ENCODE measurements around the gene TARP.
"Not testable (repeated sequence)": the region's sequence is repeated elsewhere in the genome, so short reads cannot be mapped to it uniquely, and the experiment has no call there.

TARP gene

GRCh38 chr7:38296059-38296857 is 22.8 kb upstream of the TARP start:
- no peak for DNase-seq

- DNase-seq: no peak
These were observed 21.5 kb upstream of the TARP start for GRCh38 chr7:38294926-38295325.

DNA sequence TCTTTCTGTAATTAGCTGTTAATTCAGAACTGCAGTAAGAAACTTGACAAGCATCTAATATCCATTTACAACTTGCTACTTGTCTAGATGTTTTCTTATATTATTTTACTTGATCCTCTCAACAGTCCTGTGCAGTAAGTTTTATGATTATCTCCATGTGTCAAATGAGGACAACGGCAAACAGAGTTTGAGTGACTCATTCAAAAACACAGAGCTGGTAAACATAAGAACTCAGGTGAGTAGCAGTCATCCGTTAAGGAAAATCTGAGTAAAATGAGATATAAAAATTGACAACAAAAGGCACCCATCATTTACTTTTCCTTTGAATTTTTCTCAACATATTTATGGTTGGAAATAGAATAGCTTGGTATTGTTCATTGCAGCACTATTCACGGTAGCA is 19.0 kb upstream of the TARP start:
- no peak for DNase-seq

GRCh38 chr7:38291650-38292049 is 18.2 kb upstream of the TARP start:
- no peak for DNase-seq

DNA sequence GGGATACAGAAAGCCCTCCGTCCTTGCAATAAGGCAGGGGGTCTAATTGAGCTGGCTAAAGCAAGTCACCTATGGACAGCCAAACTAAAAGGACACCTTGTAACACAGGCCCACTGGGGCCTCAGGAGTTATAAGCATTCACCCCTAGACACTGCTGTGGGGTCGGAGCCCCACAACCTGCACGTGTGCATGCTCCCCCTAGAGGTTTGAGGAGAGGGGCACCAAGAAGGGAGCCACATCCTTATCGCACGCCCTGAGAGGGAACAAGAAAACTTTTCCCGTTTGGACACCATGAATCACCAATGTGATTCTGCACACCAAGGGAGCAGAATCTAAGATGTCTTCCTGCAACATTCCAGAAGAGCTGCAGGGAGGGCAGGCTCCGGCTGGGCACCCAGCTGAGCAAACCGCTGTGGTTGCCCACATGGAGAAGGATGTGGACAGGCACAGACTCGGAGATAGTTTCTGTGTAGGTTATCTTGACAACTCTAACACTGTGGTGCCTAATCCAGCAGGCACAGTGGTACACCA is 17.7 kb upstream of the TARP start:
- no peak for DNase-seq

DNA sequence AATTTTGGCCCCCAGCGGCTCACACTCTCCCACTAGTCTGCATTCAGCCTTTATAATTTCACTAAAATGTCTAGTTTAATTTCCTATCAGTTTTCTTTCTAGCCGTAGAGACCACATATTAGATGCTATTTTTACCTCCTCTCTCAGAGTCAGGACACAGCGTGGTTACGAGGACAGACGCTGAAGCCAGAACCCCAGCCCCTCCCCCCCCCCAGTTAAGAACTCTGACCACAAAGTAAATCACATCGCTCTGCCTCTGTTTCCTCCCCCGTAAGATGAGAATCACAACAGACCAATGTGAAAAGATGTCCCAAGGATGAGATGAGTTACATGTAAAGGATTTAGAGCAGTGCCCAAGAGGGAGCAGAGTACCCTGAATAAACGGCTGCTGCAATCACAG is 11.1 kb upstream of the TARP start:
- no peak for DNase-seq

- DNase-seq: no peak
These were observed 10.4 kb upstream of the TARP start for GRCh38 chr7:38283809-38284208.

DNA sequence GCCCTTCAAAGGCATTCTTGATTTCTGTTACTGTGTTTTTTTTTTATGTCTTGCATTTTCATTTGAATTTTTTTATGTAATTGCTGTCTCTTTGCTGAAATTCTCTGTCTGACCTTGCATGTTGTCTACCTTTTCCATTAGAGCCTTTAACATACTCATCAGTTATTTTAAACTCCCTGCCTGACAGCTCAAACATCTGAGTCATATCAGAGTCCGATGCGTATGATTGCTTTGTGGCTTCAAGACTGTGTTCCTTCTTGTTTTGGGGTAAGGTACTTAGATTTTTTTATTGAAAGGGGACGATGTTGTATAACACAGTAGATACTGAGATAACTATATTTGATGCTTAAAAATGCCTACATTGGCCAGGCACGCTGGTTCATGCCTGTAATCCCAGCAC is 9.7 kb upstream of the TARP start:
- no peak for DNase-seq

GRCh38 chr7:38282081-38282480 is 8.6 kb upstream of the TARP start:
- no peak for DNase-seq

- no peak for DNase-seq
These were observed 7.8 kb upstream of the TARP start for GRCh38 chr7:38281266-38281665.

DNA sequence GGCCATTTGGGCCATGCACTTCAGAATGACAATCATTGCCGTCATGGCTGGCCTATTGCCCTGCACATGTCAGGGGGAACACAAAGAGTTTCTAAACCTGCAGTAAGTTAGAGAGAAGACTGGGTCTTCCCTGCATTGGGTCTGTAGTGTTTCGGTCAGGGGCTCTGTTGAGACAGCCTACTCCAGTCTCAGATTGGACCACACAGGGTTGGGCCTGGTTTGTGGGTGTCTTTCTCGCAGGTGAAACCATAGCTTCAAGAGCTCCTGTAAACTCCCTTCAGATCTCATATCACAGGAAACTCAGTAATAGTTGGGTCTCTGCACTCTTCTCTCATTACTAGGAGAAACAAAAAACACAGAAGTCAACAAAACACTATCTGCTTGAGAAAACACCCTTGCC is 7.3 kb upstream of the TARP start:
- no peak for DNase-seq

DNA sequence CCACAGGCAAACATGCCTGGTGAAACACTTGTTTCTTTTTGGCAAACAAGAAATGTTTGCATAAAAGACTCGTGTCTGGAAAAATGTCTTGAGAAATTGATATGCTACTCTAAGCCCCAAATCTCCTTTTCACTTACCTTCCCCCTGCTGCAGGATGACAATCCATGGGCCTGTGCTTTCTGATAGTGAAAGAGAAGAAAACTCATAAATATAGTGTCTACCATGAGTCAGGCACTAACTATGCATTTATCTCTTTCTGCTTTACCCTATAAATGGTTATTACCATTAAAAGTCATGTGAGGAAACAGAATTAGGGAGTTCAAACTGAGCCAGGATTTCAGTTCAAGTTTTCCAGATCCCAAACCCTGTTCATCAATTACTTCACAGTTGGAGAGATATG is 6.6 kb upstream of the TARP start:
- DNase-seq: no peak

- DNase-seq: no peak
These were observed 2.9 kb upstream of the TARP start for GRCh38 chr7:38276096-38276877.

DNA sequence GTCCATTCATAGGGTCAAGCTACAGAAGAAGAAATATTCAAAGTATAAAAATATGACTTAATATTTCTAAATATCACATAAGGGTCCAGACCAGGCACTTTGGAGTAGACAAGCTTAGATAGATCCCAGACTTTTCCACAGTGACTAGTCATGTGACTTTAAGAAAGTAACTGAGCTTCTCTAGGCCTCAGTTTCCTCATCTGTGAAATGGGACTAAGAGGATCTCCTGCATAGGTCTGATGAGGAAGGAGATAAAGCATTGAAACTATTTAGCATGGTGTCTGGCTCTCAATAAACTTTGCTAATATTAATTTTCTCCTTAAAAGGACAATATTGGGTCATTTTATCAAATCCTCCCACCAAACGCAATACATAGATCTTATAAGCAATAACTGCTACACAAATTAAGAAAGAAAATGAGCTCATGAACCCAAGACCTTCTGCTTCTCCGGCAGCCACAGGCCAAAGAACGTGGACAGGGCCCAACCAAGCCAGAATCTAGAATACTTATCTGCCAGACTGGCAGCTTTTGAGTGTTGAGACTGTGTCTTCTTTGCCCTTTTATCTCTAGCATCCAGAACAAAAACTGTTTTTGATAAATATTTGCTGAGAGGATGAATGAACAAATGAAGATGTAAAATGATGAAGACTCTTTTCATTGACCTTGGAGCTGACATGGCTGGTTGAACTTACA is 1.6 kb upstream of the TARP start:
- no peak for DNase-seq

- DNase-seq: no peak
These were observed 1.1 kb upstream of the TARP start for GRCh38 chr7:38274486-38274885.

DNA sequence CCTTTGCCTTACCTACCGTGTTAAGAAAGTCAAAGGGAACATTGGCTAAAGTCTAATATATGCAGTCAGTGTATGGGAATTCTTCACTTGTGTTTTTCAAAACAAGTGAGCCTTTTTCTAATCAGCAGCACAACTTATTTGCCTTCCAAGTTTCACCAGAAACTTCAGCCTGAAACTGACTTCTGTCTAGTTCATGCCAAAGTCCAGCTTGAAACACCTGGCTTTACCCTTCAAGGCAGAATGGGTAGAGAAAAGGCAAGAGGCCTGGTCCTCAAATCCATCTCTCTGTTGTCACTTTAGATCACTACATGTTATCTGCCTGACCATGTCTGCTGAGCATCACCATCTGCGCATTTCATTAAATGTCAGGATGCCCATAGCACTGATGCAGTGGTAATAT is 3.0 kb downstream of the TARP start:
- not testable (repeated sequence) for DNase-seq

GRCh38 chr7:38269704-38270346 is 3.6 kb downstream of the TARP start:
- not testable (repeated sequence) for DNase-seq

GRCh38 chr7:38265958-38266357 is 7.5 kb downstream of the TARP start:
- not testable (repeated sequence) for DNase-seq

DNA sequence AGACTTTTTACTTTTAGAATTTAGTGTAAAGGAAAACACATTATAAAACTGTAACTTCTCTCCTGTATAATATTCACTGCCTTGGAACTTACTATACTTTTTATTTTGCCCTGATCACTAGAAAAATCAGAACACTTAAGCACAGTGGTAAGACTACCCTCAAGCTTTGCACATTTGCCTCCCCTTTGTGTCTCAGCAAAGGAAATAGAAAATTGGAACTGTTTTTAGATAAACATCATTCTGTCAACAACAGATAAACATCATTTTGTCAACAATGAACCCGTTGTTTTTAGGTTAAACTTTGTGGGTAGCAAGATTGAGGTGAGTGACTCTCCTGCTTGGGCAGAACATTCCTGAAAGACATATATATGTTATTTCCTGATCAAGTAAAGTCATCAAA is 8.8 kb downstream of the TARP start:
- not testable (repeated sequence) for DNase-seq

- not testable (repeated sequence) for DNase-seq
These were observed 10.2 kb downstream of the TARP start for GRCh38 chr7:38263274-38263673.

- no peak for DNase-seq
These were observed 10.9 kb downstream of the TARP start for GRCh38 chr7:38262545-38262944.

GRCh38 chr7:38262026-38262425 is 11.4 kb downstream of the TARP start:
- DNase-seq: not testable (repeated sequence)

DNA sequence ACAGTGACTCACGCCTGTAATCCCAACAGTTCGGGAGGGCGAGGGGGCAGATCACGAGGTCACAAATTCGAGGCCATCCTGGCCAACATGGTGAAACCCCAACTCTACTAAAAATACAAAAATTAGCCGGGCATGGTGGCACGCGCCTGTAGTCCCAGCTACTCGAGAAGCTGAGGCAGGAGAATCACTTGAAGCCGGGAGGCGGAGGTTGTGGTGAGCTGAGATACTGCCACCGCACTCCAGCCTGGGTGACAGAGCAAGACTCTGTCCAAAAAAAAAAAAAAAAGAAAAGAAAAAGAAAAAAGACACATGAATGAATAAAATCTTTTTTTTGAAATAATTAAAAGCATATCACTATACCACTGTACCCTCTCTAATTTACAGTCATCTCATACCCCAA is 11.8 kb downstream of the TARP start:
- not testable (repeated sequence) for DNase-seq
